GM12891 (cell line): ENCODE results near the gene MUC12. TPM values are rescaled to one million over a fixed set of nuclear protein-coding genes. Genes with fewer than 3 reads are reported as not detected.
"Not testable (repeated sequence)": the region's sequence is repeated elsewhere in the genome, so short reads cannot be mapped to it uniquely, and the experiment has no call there.

Experiments
- DNase-seq: peaks from one replicate; pipeline ENCODE4 v3.0.0; 2011; ENCODE audit warnings: low spot score; ENCODE audit not compliant: insufficient read length
- FAIRE-seq: peaks from 2 replicates; lab custom pipeline; 2011; peaks lifted over from hg19 to GRCh38; lab: Jason Lieb, UNC
- PAX5 ChIP-seq: IDR thresholded peaks from 2 replicates; pipeline ENCODE4 v1.6.1; 2011; ENCODE audit warnings: low read length, moderate library complexity, mild to moderate bottlenecking; ENCODE audit not compliant: insufficient read depth, severe bottlenecking
- POLR2A ChIP-seq: IDR thresholded peaks from 2 replicates; pipeline ENCODE4 v1.6.1; 2011; ENCODE audit warnings: low read depth, low read length, control low read depth
- POLR2AphosphoS5 ChIP-seq: IDR thresholded peaks from 2 replicates; pipeline ENCODE4 v1.6.1; 2011; ENCODE audit warnings: low read depth, low read length, control low read depth
- POU2F2 ChIP-seq: IDR thresholded peaks from 2 replicates; pipeline ENCODE4 v1.6.1; 2011; ENCODE audit warnings: low read depth, mild to moderate bottlenecking, control low read depth, low read length, moderate library complexity
- SPI1 ChIP-seq: IDR thresholded peaks from 2 replicates; pipeline ENCODE4 v1.6.1; 2011; ENCODE audit warnings: low read depth, low read length, control low read depth
- TAF1 ChIP-seq: IDR thresholded peaks from 2 replicates; pipeline ENCODE4 v1.6.1; 2011; ENCODE audit warnings: low read depth, low read length, control low read depth
- polyA plus RNA-seq: library from polyadenylated mRNA; unstranded; fragments of >200 nt; gene quantifications from one replicate; pipeline ENCODE4 v1.2.1, GENCODE V29; 2012; ENCODE audit warnings: low read depth, missing spikeins, inconsistent platforms; ENCODE audit not compliant: missing spikeins

Gene MUC12
- 7.1 TPM for polyA plus RNA-seq

GRCh38 chr7:100969066-100969615, at the start of gene MUC12:
Gene MUC12, plus strand, starts transcription at chr7:100969565. Its CDS starts 58 bp downstream, at chr7:100969623.
- no peak for FAIRE-seq
- DNase-seq, result no peak
- no peak for TF ChIP-seq TAF1

GRCh38 chr7:100919779-100920437, 49.5 kb upstream of the MUC12 start:
- FAIRE-seq, DNase-seq: not testable (repeated sequence)

- FAIRE-seq, result no peak
Observed at GRCh38 chr7:100921039-100921438, 48.3 kb upstream of the MUC12 start.

GRCh38 chr7:100923616-100924015, 45.7 kb upstream of the MUC12 start:
- not testable (repeated sequence) for DNase-seq, FAIRE-seq

More at GRCh38 chr7:100921039-100921438, 48.3 kb upstream of the MUC12 start:
- TF ChIP-seq TAF1 (no peak), PAX5 (no peak), POU2F2 (no peak), POLR2AphosphoS5 (no peak), POLR2A (no peak), SPI1 (no peak)
- DNase-seq, result no peak

- FAIRE-seq (no peak), DNase-seq (no peak)
- TF ChIP-seq PAX5 (no peak), TAF1 (no peak), SPI1 (no peak), POU2F2 (no peak), POLR2A (no peak), POLR2AphosphoS5 (no peak)
Observed at GRCh38 chr7:100929808-100930174, 39.6 kb upstream of the MUC12 start.

- TF ChIP-seq PAX5, result no peak
- no peak for TF ChIP-seq SPI1
- no peak for TF ChIP-seq POLR2AphosphoS5
- TF ChIP-seq TAF1, result no peak
- no peak for TF ChIP-seq POU2F2
- TF ChIP-seq POLR2A, result no peak
- FAIRE-seq (no peak), DNase-seq (no peak)
Observed at GRCh38 chr7:100933734-100934133, 35.6 kb upstream of the MUC12 start.

GRCh38 chr7:100935381-100935780, 34.0 kb upstream of the MUC12 start:
- not testable (repeated sequence) for FAIRE-seq, DNase-seq

GRCh38 chr7:100936167-100936566, 33.2 kb upstream of the MUC12 start:
- not testable (repeated sequence) for FAIRE-seq, DNase-seq

- FAIRE-seq, result no peak
- DNase-seq, result no peak
- no peak for TF ChIP-seq POLR2AphosphoS5
- TF ChIP-seq POLR2A, result no peak
- TF ChIP-seq PAX5, result no peak
- TF ChIP-seq TAF1, result no peak
- no peak for TF ChIP-seq SPI1
- TF ChIP-seq POU2F2, result no peak
Observed at GRCh38 chr7:100942045-100942774, 27.2 kb upstream of the MUC12 start.

- DNase-seq (no peak), FAIRE-seq (no peak)
- TF ChIP-seq POLR2A, result no peak
- TF ChIP-seq SPI1, result no peak
- no peak for TF ChIP-seq POU2F2
- no peak for TF ChIP-seq PAX5
- TF ChIP-seq TAF1, result no peak
- no peak for TF ChIP-seq POLR2AphosphoS5
Observed at GRCh38 chr7:100943693-100944092, 25.7 kb upstream of the MUC12 start.

GRCh38 chr7:100944138-100944537, 25.2 kb upstream of the MUC12 start:
- TF ChIP-seq SPI1 (no peak), POLR2A (no peak), TAF1 (no peak), POU2F2 (no peak), POLR2AphosphoS5 (no peak), PAX5 (no peak)
- FAIRE-seq (no peak), DNase-seq (no peak)
